Osteoblast (primary cell): ENCODE data around the gene UNKL. TPM values are rescaled to one million over a fixed set of nuclear protein-coding genes. Genes with fewer than 3 reads are reported as not detected.

Source experiments
- DNase-seq: peaks from one replicate; pipeline ENCODE4 v3.0.0; 2011; ENCODE audit warnings: low spot score, mixed read lengths; ENCODE audit not compliant: insufficient read length; ENCODE audit errors: missing footprints
- H2AFZ ChIP-seq: 2 replicates; pipeline ENCODE4 v1.6.0; 2011; ENCODE audit warnings: mild to moderate bottlenecking, low read length
- H3K27ac ChIP-seq: 2 replicates; pipeline ENCODE4 v1.5.1; 2011; ENCODE audit warnings: mild to moderate bottlenecking, low read depth, low read length, moderate library complexity
- H3K27me3 ChIP-seq: 2 replicates; pipeline ENCODE4 v1.6.0; 2012; ENCODE audit warnings: mild to moderate bottlenecking, control low read depth, inconsistent platforms, low read length, moderate library complexity; ENCODE audit not compliant: insufficient read depth
- H3K36me3 ChIP-seq: 2 replicates; pipeline ENCODE4 v1.5.1; 2011; ENCODE audit warnings: mild to moderate bottlenecking, low read length, control low read depth, moderate library complexity; ENCODE audit not compliant: insufficient read depth
- H3K4me1 ChIP-seq: 2 replicates; pipeline ENCODE4 v1.5.1; 2011; ENCODE audit warnings: mild to moderate bottlenecking, low read length, control low read depth, moderate library complexity; ENCODE audit not compliant: insufficient read depth
- H3K4me2 ChIP-seq: 2 replicates; pipeline ENCODE4 v1.6.0; 2011; ENCODE audit warnings: mild to moderate bottlenecking, low read length; ENCODE audit not compliant: insufficient read depth
- H3K4me3 ChIP-seq: fragments of 200-600 bp; sonication (generic); 3 replicates; pipeline ENCODE4 v1.5.1; 2012; ENCODE audit warnings: mild to moderate bottlenecking, low read length, inconsistent platforms; ENCODE audit not compliant: insufficient read depth
- H3K79me2 ChIP-seq: 2 replicates; pipeline ENCODE4 v1.6.0; 2012; ENCODE audit warnings: mild to moderate bottlenecking, low read length, control low read depth, inconsistent platforms; ENCODE audit not compliant: insufficient read depth
- H3K9me3 ChIP-seq: 2 replicates; pipeline ENCODE4 v1.5.1; 2011; ENCODE audit warnings: low read depth, low read length, control low read depth
- H4K20me1 ChIP-seq: 2 replicates; pipeline ENCODE4 v1.6.0; 2012; ENCODE audit warnings: mild to moderate bottlenecking, low read length, control low read depth; ENCODE audit not compliant: insufficient read depth
- total RNA-seq: library from RNA; depleted of rRNA; stranded (reverse); fragments of >200 nt; gene quantifications from 2 replicates; pipeline ENCODE4 v1.2.3, GENCODE V29; 2012
- TF ChIP-seq, protein P1 (sequence below): IDR thresholded peaks from 2 replicates; pipeline ENCODE4 v1.5.1; 2011; ENCODE audit warnings: mild to moderate bottlenecking, low read depth, low read length, moderate library complexity; ENCODE audit errors: extremely low read depth

UNKL gene
- total RNA-seq, 1 donor: 10.1 TPM

DNA sequence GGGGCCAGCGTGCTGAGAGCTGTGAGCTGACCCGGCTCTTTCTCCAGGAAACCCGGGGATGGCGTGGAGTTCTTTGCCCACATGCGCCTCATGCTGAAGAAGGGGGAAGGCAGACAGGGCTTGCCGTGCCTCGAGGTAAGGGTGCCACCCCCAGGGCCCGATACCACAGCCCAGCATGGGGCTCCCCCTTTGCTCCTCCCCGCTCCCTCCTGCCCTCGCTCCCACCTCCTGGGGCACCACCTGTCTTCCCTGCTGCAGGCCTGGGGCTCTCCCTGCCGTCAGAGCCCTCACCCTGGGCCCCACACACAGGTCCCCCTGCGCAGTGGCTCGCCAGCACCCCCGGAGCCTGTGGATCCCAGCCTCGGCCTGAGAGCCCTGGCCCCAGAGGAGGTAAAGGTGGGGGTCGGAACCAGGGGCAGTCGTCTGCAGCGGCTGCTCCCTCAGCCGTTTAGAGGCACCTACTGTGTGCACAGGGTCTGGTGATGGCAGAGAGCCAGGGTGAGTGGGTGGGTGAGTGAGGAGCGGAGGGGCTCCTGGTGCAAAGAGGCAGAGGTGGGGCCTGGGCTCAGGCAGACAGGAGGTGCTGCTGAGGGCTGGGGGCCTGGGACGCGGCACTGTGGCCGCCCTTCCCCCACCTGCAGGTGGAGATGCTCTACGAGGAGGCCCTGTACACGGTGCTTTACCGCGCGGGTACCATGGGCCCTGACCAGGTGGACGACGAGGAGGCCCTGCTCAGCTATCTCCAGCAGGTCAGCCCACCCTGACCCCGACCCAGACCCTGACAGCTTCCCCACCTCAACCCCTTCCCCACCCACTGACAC is 75.4 kb downstream of the UNKL start:
- TF ChIP-seq, protein P1, sequence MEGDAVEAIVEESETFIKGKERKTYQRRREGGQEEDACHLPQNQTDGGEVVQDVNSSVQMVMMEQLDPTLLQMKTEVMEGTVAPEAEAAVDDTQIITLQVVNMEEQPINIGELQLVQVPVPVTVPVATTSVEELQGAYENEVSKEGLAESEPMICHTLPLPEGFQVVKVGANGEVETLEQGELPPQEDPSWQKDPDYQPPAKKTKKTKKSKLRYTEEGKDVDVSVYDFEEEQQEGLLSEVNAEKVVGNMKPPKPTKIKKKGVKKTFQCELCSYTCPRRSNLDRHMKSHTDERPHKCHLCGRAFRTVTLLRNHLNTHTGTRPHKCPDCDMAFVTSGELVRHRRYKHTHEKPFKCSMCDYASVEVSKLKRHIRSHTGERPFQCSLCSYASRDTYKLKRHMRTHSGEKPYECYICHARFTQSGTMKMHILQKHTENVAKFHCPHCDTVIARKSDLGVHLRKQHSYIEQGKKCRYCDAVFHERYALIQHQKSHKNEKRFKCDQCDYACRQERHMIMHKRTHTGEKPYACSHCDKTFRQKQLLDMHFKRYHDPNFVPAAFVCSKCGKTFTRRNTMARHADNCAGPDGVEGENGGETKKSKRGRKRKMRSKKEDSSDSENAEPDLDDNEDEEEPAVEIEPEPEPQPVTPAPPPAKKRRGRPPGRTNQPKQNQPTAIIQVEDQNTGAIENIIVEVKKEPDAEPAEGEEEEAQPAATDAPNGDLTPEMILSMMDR: no peak
- Histone ChIP-seq H3K4me3 (no peak overlapping the region), H4K20me1 (no peaks in the 10 kb centered on the region), H3K36me3 (no peaks in the 10 kb centered on the region), H3K27me3 (peaks cover 28% of the 10 kb centered on the region), H2AFZ (no peak overlapping the region), H3K27ac (no peak overlapping the region), H3K79me2 (no peaks in the 10 kb centered on the region), H3K4me1 (no peaks in the 10 kb centered on the region), H3K4me2 (no peak overlapping the region), H3K9me3 (no peaks in the 10 kb centered on the region)
- no peak for DNase-seq

DNA sequence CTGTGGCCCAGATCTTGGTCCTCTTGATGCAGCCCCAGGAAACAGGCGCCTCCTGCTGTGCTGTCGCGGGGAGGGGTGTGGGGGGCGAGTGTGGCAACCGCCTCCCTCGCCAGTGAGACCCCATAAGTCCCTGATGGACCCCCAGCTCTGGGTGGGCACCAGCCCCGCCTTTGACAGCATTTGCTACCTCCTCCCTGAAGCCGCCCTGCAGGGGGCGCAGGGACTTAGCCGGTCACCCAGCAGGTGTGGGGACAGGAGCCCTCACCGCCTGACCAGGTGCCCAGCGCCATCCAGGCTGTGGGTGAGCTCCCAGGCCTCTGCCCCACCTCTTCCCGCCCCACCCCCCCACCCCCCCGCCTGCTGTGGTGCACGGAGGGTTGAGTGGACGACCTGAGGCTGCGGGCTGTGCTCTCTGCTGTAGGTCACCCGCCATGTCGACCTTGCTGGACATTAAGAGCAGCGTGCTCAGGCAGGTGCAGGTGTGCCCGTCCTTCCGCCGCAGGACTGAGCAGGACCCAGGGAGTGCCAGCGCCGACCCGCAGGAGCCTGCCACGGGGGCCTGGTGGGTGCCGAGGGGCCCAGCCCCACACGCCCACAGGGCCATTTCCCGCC is 76.3 kb downstream of the UNKL start:
- TF ChIP-seq, protein P1: peak; percentile 23
- H3K27me3 ChIP-seq: peaks cover 35% of the 10 kb centered on the region
- no peaks in the 10 kb centered on the region for H3K4me1 ChIP-seq
- no peak overlapping the region for H3K27ac ChIP-seq
- no peaks in the 10 kb centered on the region for H3K79me2 ChIP-seq
- no peak overlapping the region for H3K4me3 ChIP-seq
- H3K9me3 ChIP-seq: no peaks in the 10 kb centered on the region
- DNase-seq: no peak
- H4K20me1 ChIP-seq: no peaks in the 10 kb centered on the region
- H3K4me2 ChIP-seq: no peak overlapping the region
- no peaks in the 10 kb centered on the region for H3K36me3 ChIP-seq
- no peak overlapping the region for H2AFZ ChIP-seq

DNA sequence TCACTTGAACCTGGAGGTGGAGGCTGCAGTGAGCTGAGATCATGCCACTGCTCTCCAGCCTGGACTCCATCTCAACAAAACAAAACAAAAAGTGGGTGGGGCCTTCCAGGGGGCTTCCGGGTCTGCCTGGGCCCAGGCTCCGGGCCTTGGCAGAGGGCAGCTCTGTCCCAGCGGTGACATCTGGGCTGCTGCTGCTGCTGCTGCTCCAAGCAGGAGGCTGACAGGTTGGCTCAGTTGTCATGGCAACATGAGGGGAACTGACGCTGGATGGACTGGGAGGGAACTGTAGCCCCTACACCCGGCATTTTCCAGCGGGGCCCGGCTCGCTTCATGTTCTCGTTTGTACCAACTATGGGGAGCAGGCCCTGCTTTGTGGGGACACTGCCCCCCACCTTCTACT is 77.0 kb downstream of the UNKL start:
- Histone ChIP-seq H3K9me3 (no peaks in the 10 kb centered on the region), H3K4me1 (no peaks in the 10 kb centered on the region), H2AFZ (no peak overlapping the region), H4K20me1 (no peaks in the 10 kb centered on the region), H3K27ac (no peak overlapping the region), H3K4me3 (no peak overlapping the region), H3K4me2 (no peak overlapping the region), H3K79me2 (no peaks in the 10 kb centered on the region), H3K27me3 (peaks cover 40% of the 10 kb centered on the region), H3K36me3 (no peaks in the 10 kb centered on the region)
- no peak for DNase-seq
- TF ChIP-seq, protein P1: no peak

DNA sequence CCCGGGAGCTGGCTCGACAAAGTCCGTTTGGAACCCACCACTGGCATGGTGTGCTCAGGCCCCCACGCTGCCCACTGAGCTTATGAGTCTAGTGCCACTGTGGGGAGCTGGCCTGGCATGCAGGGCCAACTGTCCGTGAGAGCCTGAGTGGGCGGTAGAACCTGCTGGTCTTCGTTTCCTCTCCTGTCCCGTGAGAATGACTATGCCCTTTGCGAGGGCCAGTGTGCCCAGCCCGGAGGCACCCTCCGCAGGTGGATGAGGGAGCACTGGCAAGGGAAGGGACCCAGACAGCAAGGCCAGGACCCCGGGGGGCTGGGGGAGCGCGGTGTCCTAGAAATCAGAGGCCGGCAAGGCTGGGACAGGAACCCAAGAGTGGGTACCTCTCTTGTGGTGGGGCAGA is 77.9 kb downstream of the UNKL start:
- Histone ChIP-seq H3K4me2 (no peak overlapping the region), H3K4me3 (no peak overlapping the region), H4K20me1 (no peaks in the 10 kb centered on the region), H3K36me3 (no peaks in the 10 kb centered on the region), H3K27me3 (peaks cover 46% of the 10 kb centered on the region), H3K9me3 (no peaks in the 10 kb centered on the region), H2AFZ (no peak overlapping the region), H3K4me1 (no peaks in the 10 kb centered on the region), H3K79me2 (no peaks in the 10 kb centered on the region), H3K27ac (no peak overlapping the region)
- DNase-seq: no peak
- TF ChIP-seq, protein P1: no peak
